NCI-H345 (cell line): Measurements from ENCODE around the gene TIMM50.

Experiments
- DNase-seq: peaks from one replicate; lab custom pipeline; 2025; lab: John Stamatoyannopoulos, UW

The TIMM50 gene

DNA sequence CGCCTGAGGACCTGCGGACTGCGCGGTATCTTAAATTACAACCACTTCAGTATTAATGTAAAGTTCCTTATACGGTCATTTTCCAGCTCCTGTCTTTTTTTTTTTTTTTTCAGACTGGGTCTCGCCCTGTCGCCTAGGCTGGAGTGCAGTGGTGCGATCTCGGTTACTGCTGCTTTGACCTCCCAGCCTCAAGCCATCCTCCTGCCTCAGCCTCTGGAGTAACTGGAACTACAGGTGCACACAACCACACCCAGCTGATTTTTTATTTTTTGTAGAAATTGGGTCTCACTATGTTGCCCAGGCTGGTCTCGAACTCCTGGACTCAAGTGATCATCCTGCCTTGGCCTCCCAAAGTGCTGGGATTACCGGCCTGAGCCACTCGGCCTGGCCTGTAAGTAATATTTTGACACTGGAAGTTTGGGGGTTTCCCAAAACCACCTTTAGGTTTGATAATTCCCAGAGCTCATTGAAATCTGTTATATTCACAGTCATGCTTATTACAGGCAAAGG, 52.4 kb downstream of the TIMM50 start:
- DNase-seq = no peak

GRCh38 chr19:39533791-39534190, 53.2 kb downstream of the TIMM50 start:
- DNase-seq = no peak

DNA sequence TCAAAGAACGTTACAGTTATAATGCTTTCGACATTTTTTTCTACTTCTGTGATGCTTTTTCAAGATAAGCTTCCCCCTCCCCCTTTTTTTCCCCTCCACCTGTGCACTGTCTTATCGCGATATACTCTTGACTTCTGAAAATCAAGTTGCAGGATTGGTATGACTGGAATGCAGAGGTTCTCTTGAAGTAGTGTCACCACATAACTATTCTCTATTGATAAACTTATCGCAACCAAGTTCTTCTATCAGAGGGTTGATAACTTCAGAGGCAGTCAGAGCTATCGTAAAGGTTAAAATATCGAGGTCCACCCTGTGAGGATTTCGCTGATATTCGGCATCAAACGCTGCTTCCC, 58.5 kb downstream of the TIMM50 start:
- DNase-seq = no peak

DNA sequence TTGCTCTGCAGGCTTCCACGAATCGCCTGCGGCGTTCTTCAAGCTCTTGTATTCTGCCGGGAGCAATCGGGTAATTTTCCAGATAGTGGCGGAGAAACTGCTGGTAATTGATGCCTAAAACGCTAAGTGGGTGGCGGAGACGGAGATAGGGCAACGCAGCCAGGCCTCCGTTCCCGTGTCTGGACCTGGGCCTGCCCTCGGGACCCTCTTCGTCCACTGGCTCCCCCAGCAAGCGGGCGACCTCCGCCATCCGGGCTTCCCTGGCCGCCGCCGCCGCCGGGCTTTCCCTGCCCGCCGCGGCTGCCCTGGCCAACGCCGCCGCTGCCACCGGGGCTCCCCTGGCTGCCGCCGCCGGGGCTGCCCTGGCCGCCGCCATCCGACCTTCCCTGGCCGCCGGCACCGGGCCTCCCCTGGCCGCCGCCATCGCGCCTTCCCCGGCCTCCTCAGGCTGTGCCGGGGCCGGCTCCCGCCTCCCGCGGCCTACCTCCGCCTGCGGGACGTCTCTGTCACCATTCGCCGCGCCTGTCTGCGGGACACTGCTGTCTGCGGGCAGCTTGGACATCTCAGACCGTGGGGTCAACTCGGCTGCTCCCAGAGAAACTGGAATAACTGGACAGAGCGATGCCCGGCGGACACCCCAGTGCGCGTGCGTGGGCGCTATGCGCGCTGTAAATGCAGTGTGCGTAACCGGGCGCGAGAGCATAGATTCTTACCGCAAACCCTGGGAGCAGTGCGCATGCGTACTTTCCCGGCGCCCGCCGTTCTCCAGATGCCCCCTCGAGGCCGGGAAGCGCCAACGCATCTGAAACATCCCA, 59.1 kb downstream of the TIMM50 start, which contains the start of gene EID2:
Gene EID2 (minus strand): TSS at position 644 of the 815 bp plus-strand sequence. CDS start 82 bp downstream, at position 562.
- DNase-seq = peak; percentile 98

DNA sequence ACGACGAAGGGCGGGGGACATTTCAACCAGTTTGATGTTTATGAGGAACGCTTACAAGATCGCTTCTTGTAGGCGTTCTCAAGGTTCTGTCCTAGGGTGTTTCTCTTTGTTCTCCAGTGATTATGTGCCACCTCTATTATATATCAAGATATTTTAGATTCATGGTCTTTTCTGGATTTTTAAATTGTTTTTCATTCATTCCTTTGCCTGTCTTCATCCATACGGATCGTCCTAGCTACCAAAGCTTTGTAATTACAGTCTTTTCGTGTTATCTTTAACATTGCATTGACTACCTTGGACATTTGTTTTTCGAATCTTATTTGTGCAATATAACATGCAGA, 59.7 kb downstream of the TIMM50 start:
- DNase-seq = no peak
